Natural killer cell (primary cell): ENCODE results near the gene STPG1. TPM values are rescaled to one million over a fixed set of nuclear protein-coding genes. Genes with fewer than 3 reads are reported as not detected.
A peak's percentile ranks its signal among the peaks of the same experiment; 100 is the strongest.

Experiments
- ATAC-seq, 3 donors: fragments of 150-1000 bp in 2 of 3; fragments of 200-7000 bp in 1 of 3; cut with Tn5 transposase; 1 replicate in 1 of 3; 2 replicates in 2 of 3; pipeline ENCODE4 v1.10.0; 2021; ENCODE audit warnings: mild to moderate bottlenecking in 2 of 3, moderate library complexity in 2 of 3
- DNase-seq, 2 donors: peaks; one replicate each; pipeline versions ENCODE4 v3.0.0 to v3.0.0-alpha.2; 2013 to 2021; ENCODE audit warnings: mixed read lengths in 1 of 2
- H3K27ac ChIP-seq: one replicate; pipeline ENCODE4 v1.5.1; 2013; ENCODE audit warnings: mild to moderate bottlenecking, low read length
- H3K27me3 ChIP-seq: one replicate; pipeline ENCODE4 v1.6.1; 2013; ENCODE audit warnings: low read length; ENCODE audit not compliant: control insufficient read depth, insufficient read depth
- H3K36me3 ChIP-seq: one replicate; pipeline ENCODE4 v1.6.1; 2013; ENCODE audit warnings: low read length; ENCODE audit not compliant: control insufficient read depth, insufficient read depth
- H3K4me1 ChIP-seq: one replicate; pipeline ENCODE4 v1.6.1; 2013; ENCODE audit warnings: low read length; ENCODE audit not compliant: control insufficient read depth, insufficient read depth
- H3K4me3 ChIP-seq: one replicate; pipeline ENCODE4 v1.5.1; 2013; ENCODE audit warnings: low read length
- H3K9me3 ChIP-seq: one replicate; pipeline ENCODE4 v1.6.1; 2013; ENCODE audit warnings: low read length; ENCODE audit not compliant: control insufficient read depth, insufficient read depth
- H3K27ac Mint-ChIP-seq, 2 donors: one replicate each; pipeline ENCODE4 v1.8.0; 2022; ENCODE audit warnings: mild to moderate bottlenecking in 2 of 2, mixed read lengths in 2 of 2, moderate library complexity in 1 of 2
- H3K27me3 Mint-ChIP-seq, 2 donors: one replicate each; pipeline ENCODE4 v1.8.0; 2022; ENCODE audit warnings: low read depth in 2 of 2, mixed read lengths in 2 of 2
- H3K36me3 Mint-ChIP-seq: one replicate; pipeline ENCODE4 v1.8.0; 2022; ENCODE audit warnings: mixed read lengths
- H3K4me1 Mint-ChIP-seq, 2 donors: one replicate each; pipeline ENCODE4 v1.8.0; 2022; ENCODE audit warnings: mixed read lengths in 2 of 2
- H3K4me3 Mint-ChIP-seq: one replicate; pipeline ENCODE4 v1.8.0; 2022; ENCODE audit warnings: mild to moderate bottlenecking, moderate library complexity, mixed read lengths
- H3K9me3 Mint-ChIP-seq, 2 donors: one replicate each; pipeline ENCODE4 v1.8.0; 2022; ENCODE audit warnings: mixed read lengths in 2 of 2
- CTCF ChIP-seq: fragments of 200-600 bp; IDR thresholded peaks from one replicate; pipeline ENCODE4 v1.8.0; 2022; ENCODE audit warnings: antibody characterized with exemption
- WGBS: methylation state at CpG from one replicate; pipeline ENCODE4 v1.1.7; 2013; ENCODE audit warnings: missing lambda C conversion rate; ENCODE audit not compliant: insufficient coverage; 5-methylcytosine and 5-hydroxymethylcytosine counted together
- intact Hi-C: fragments of 100-400 bp; cut with micrococcal nuclease; formaldehyde crosslinking; loops from one replicate; pipeline ENCODE4 v1.14.2; 2022
- total RNA-seq, 4 donors: library from RNA; stranded (reverse); fragments of 120-200 nt in 1 of 4; gene quantifications; one replicate each; pipeline versions ENCODE4 v1.2.3 to v1.2.4, GENCODE V29; 2013 to 2022

STPG1 gene
- total RNA-seq, 3 donors from 2014 or later (not counting 1 experiment from before 2014, with no cell fraction given) = 0.87 to 1.7 (median 1.1) TPM

GRCh38 chr1:24415910-24416665 is 2.5 kb upstream of the STPG1 start:
- ATAC-seq (peak in 2 of 3 donors; percentile 4 to 7), DNase-seq (no peak)
- no peaks in the 10 kb centered on the region for H3K9me3 ChIP-seq
- no peaks in the 10 kb centered on the region for H3K36me3 Mint-ChIP-seq
- peaks cover 12% of the 10 kb centered on the region for H3K36me3 ChIP-seq
- peaks cover 32% of the 10 kb centered on the region for H3K4me1 ChIP-seq
- H3K4me3 ChIP-seq = peak overlapping the region; percentile 57
- H3K9me3 Mint-ChIP-seq = no peaks in the 10 kb centered on the region
- H3K4me3 Mint-ChIP-seq = peak overlapping the region; percentile 98
- H3K27me3 Mint-ChIP-seq = peaks cover 0 to 1% of the 10 kb centered on the region in 2 donors
- no peak for TF ChIP-seq CTCF
- H3K4me1 Mint-ChIP-seq = peaks cover 46 to 48% of the 10 kb centered on the region in 2 donors
- no peaks in the 10 kb centered on the region for H3K27me3 ChIP-seq
- H3K27ac Mint-ChIP-seq = peak overlapping the region; percentile 81 to 92
- intact Hi-C loops = loop anchor here (1.0 to 5.0 kb wide), 3 partner anchors 111 to 226 kb away; partner anchors contain the start of gene SRRM1
- 2% methylated on average over 34 of the region's 35 CpGs for WGBS
- H3K27ac ChIP-seq = peak overlapping the region; percentile 33

DNA sequence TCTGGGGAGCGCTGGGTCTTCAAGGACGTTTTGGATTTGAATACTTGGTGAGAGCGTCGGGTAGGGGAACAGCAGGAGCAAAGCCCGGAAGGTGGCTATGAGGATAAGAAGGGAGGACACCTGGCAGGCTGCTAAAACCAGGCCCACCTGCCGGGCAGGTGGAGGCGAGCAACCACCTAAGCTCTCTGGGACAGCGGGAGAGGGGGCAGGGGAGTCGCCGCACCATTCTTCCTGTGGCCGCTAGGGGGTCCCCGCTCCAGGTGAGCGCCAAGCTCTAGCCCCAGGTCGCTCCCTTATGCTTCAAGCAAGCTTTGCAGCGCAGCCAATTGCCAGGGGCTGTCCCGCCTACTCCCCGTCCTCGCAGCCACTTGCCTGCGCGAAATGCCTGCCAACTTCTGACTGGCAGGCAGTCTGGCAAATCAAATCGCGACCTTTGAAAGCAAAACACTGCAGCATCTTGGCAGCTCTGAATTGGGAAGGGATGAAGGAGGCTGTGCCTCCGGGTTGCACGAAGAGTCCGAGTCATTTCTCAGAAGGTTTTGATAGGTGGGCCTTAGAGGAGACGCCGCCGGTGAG is 1.8 kb upstream of the STPG1 start, which contains the start of gene NIPAL3:
NIPAL3 (plus strand) TSS at position 469 of the 576 bp plus-strand sequence. CDS start 3,746 bp downstream, outside the sequence.
- H3K9me3 ChIP-seq = no peaks in the 10 kb centered on the region
- peak within 1 kb of the TSS; percentile 33 for H3K27ac ChIP-seq
- peaks cover 46 to 48% of the 10 kb centered on the region in 2 donors for H3K4me1 Mint-ChIP-seq
- H3K27ac Mint-ChIP-seq = peak within 1 kb of the TSS; percentile 81 to 92
- no peaks in the 10 kb centered on the region for H3K9me3 Mint-ChIP-seq
- H3K27me3 ChIP-seq = no peaks in the 10 kb centered on the region
- H3K4me1 ChIP-seq = peaks cover 32% of the 10 kb centered on the region
- H3K4me3 Mint-ChIP-seq = peak within 1 kb of the TSS; percentile 98
- DNase-seq = peak; percentile 94 to 99
- ATAC-seq = peak; percentile 95 to 98 (median 98)
- H3K36me3 Mint-ChIP-seq = no peaks in the 10 kb centered on the region
- peak within 1 kb of the TSS; percentile 57 for H3K4me3 ChIP-seq
- WGBS = 4% methylated on average over 28 of the region's 28 CpGs
- intact Hi-C loops = loop anchor here (1.0 to 5.0 kb wide), 3 partner anchors 112 to 227 kb away; partner anchors contain the start of gene SRRM1
- peaks cover 0 to 8% of the 10 kb centered on the region in 2 donors for H3K27me3 Mint-ChIP-seq
- peaks cover 5% of the 10 kb centered on the region for H3K36me3 ChIP-seq
- TF ChIP-seq CTCF = peak; percentile 83

- TF ChIP-seq CTCF = no peak
- peaks cover 32% of the 10 kb centered on the region for H3K4me1 ChIP-seq
- H3K27me3 Mint-ChIP-seq = peaks cover 0 to 9% of the 10 kb centered on the region in 2 donors
- H3K27ac ChIP-seq = no peak overlapping the region
- peak overlapping the region; percentile 81 to 92 for H3K27ac Mint-ChIP-seq
- no peaks in the 10 kb centered on the region for H3K9me3 ChIP-seq
- WGBS = 78% methylated on average over 22 of the region's 22 CpGs
- H3K27me3 ChIP-seq = no peaks in the 10 kb centered on the region
- no peak for ATAC-seq
- no peak for DNase-seq
- peak overlapping the region; percentile 15 for H3K4me3 ChIP-seq
- peak overlapping the region; percentile 98 for H3K4me3 Mint-ChIP-seq
- no peaks in the 10 kb centered on the region for H3K36me3 Mint-ChIP-seq
- peaks cover 46 to 48% of the 10 kb centered on the region in 2 donors for H3K4me1 Mint-ChIP-seq
- peaks cover 4% of the 10 kb centered on the region for H3K36me3 ChIP-seq
- H3K9me3 Mint-ChIP-seq = no peaks in the 10 kb centered on the region
- intact Hi-C loops = loop anchor here (1.0 to 5.0 kb wide), 3 partner anchors 112 to 227 kb away; partner anchors contain the start of gene SRRM1
Observed at GRCh38 chr1:24414775-24415333, 1.3 kb upstream of the STPG1 start.
